ENCODE measurements around the gene SP7. TPM values are rescaled to one million over a fixed set of nuclear protein-coding genes. Genes with fewer than 3 reads are reported as not detected.

The SP7 gene
- total RNA-seq, 4 donors from 2014 or later, result 0.34 to 0.62 TPM; not detected in 2

- no peaks in the 10 kb centered on the region for H3K36me3 ChIP-seq
- no peak overlapping the region for H3K27ac ChIP-seq
- H3K9me3 ChIP-seq, result no peaks in the 10 kb centered on the region
- no peak for DNase-seq
- intact Hi-C loops (cut with DNase I; ENCODE audit: low total_unique reads), result no loop called here
- H3K4me3 ChIP-seq, result no peak overlapping the region
- no peaks in the 10 kb centered on the region for H3K27me3 ChIP-seq
- TF ChIP-seq POLR2A (IDR thresholded peaks at IDR 0.05) (no peak), CTCF (IDR thresholded peaks at IDR 0.05) (no peak)
- no peaks in the 10 kb centered on the region for H3K4me1 ChIP-seq
Measured at GRCh38 chr12:53355121-53355520, 19.0 kb upstream of the SP7 start.

DNA sequence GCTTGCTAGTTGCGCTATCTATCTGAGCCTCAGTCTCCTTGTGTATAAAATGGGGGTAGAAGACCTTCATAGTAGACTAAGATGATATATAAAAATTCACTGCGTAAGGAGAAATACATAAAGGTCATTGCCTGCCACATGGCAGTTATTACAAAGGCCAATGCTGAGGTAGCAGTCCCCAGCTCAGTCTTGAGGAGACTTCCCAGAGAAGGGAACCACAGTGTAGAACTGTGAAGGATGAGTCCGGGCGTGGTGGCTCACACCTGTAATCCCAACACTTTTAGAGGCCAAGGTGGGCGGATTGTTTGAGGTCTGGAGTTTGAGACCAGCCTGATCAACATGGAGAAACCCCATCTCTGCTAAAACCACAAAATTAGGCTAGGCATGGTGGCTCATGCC lies 17.1 kb upstream of the SP7 start:
- H3K9me3 ChIP-seq, result no peaks in the 10 kb centered on the region
- H3K36me3 ChIP-seq, result no peaks in the 10 kb centered on the region
- H3K27me3 ChIP-seq, result no peaks in the 10 kb centered on the region
- no peak for DNase-seq
- no peak overlapping the region for H3K4me3 ChIP-seq
- H3K27ac ChIP-seq, result no peak overlapping the region
- no peaks in the 10 kb centered on the region for H3K4me1 ChIP-seq
- no peak for TF ChIP-seq POLR2A (IDR thresholded peaks at IDR 0.05)
- TF ChIP-seq CTCF (IDR thresholded peaks at IDR 0.05), result no peak
- intact Hi-C loops (cut with DNase I; ENCODE audit: low total_unique reads), result loop anchor here (2.0 to 5.0 kb wide), 2 partner anchors 69 to 154 kb away; partner anchors contain the start of genes AMHR2 and NPFF

DNA sequence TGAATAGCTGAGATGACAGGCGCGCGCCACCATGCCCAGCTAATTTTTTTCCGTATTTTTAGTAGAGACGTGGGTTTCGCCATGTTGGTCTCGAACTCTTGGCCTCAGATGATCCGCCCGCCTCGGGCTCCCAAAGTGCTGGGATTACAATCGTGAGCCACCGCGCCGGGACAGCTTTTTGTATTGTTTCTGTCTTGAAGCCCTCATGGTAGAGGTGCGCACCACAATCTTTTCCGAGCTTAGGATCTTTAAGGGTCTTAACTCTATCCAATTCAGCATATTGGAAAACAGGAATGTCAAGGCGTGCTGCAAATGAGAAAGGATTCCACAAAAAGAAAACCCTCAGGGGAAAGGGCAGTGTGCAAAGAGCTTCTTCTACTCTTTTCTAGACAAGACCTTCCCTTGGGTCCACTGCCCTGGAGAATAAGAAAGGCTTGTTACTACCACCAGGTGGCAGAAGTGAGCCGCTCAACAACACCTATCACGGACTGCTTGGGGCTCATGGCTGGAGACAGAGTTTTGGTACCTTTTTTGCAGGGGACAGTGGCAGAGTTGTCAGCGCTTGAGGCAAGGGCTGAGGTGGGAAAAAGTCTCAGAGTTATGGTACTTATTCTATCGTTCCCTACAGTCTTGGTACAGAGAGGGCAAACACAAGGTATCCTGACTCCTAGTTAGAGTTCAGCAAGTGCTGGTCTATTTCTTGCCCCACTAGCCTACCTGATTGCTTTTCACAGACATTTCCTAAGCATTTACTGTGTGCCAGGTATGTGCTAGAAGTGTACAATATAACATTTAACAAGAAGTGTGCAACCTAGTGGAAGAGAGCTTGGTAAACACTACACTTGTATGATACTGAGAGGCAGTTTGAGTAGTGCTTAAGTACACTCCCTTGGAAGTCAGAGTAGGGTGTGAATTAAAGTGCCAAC lies 16.4 kb upstream of the SP7 start:
- Histone ChIP-seq H3K27ac (no peak overlapping the region), H3K27me3 (no peaks in the 10 kb centered on the region), H3K9me3 (no peaks in the 10 kb centered on the region), H3K4me3 (no peak overlapping the region), H3K36me3 (no peaks in the 10 kb centered on the region), H3K4me1 (no peaks in the 10 kb centered on the region)
- intact Hi-C loops (cut with DNase I; ENCODE audit: low total_unique reads), result loop anchor here (2.0 to 5.0 kb wide), 2 partner anchors 70 to 154 kb away; partner anchors contain the start of genes AMHR2 and NPFF
- TF ChIP-seq CTCF (IDR thresholded peaks at IDR 0.05) (peak; percentile 85 to 94 (median 92)), POLR2A (IDR thresholded peaks at IDR 0.05) (no peak)
- DNase-seq, result peak; percentile 83 to 90

GRCh38 chr12:53347905-53348304 lies 11.8 kb upstream of the SP7 start:
- H3K4me3 ChIP-seq, result no peak overlapping the region
- no peaks in the 10 kb centered on the region for H3K27me3 ChIP-seq
- H3K36me3 ChIP-seq, result no peaks in the 10 kb centered on the region
- TF ChIP-seq POLR2A (IDR thresholded peaks at IDR 0.05) (no peak), CTCF (IDR thresholded peaks at IDR 0.05) (no peak)
- H3K9me3 ChIP-seq, result no peaks in the 10 kb centered on the region
- H3K27ac ChIP-seq, result no peak overlapping the region
- intact Hi-C loops (cut with DNase I; ENCODE audit: low total_unique reads), result no loop called here
- no peak for DNase-seq
- peaks cover 0 to 9% of the 10 kb centered on the region in 2 donors for H3K4me1 ChIP-seq

- intact Hi-C loops (cut with DNase I; ENCODE audit: low total_unique reads), result no loop called here
- Histone ChIP-seq H3K4me3 (no peak overlapping the region), H3K27me3 (no peaks in the 10 kb centered on the region), H3K27ac (no peak overlapping the region), H3K9me3 (no peaks in the 10 kb centered on the region), H3K36me3 (no peaks in the 10 kb centered on the region), H3K4me1 (peaks cover 0 to 9% of the 10 kb centered on the region in 2 donors)
- no peak for TF ChIP-seq CTCF (IDR thresholded peaks at IDR 0.05)
- TF ChIP-seq POLR2A (IDR thresholded peaks at IDR 0.05), result no peak
- DNase-seq, result no peak
Measured at GRCh38 chr12:53346491-53346890, 10.3 kb upstream of the SP7 start.

Data from uterus (tissue), 4 donors.